Measurements from ENCODE around the gene KIAA1958. TPM values are rescaled to one million over a fixed set of nuclear protein-coding genes. Genes with fewer than 3 reads are reported as not detected.

The KIAA1958 gene
- total RNA-seq: 26.9 to 28.3 TPM (median 26.9 TPM) in 3 replicates

GRCh38 chr9:112486221-112487007 is at the start of gene KIAA1958:
TSS of gene KIAA1958 (plus strand) at chr9:112486827. CDS start at chr9:112574081, 87,254 bp downstream.
- TF ChIP-seq CTCF (IDR thresholded peaks at IDR 0.05; ENCODE audit: unreplicated experiment): no peak
- Mint-ChIP-seq H3K36me3 (no peaks in the 10 kb centered on the region), H3K4me3 (peak within 1 kb of the TSS; percentile 97), H3K27ac (peak within 1 kb of the TSS; percentile 97), H3K27me3 (ENCODE audit: low read depth) (no peaks in the 10 kb centered on the region), H3K9me3 (no peaks in the 10 kb centered on the region), H3K4me1 (peaks cover 39% of the 10 kb centered on the region)
- DNase-seq (ENCODE audit: low spot score in 2 of 2, unreplicated experiment in 2 of 2): peak; percentile 64 to 71

GRCh38 chr9:112437406-112437805 is 49.2 kb upstream of the KIAA1958 start:
- Mint-ChIP-seq H3K4me1 (peaks cover 7% of the 10 kb centered on the region), H3K27me3 (ENCODE audit: low read depth) (no peaks in the 10 kb centered on the region), H3K36me3 (peaks cover 15% of the 10 kb centered on the region), H3K9me3 (no peaks in the 10 kb centered on the region), H3K4me3 (no peak overlapping the region), H3K27ac (no peak overlapping the region)
- no peak for TF ChIP-seq CTCF (IDR thresholded peaks at IDR 0.05; ENCODE audit: unreplicated experiment)
- no peak for DNase-seq (ENCODE audit: low spot score in 2 of 2, unreplicated experiment in 2 of 2)

GRCh38 chr9:112439171-112439570 is 47.5 kb upstream of the KIAA1958 start:
- Mint-ChIP-seq H3K4me3 (no peak overlapping the region), H3K27ac (no peak overlapping the region), H3K27me3 (ENCODE audit: low read depth) (no peaks in the 10 kb centered on the region), H3K4me1 (no peaks in the 10 kb centered on the region), H3K9me3 (no peaks in the 10 kb centered on the region), H3K36me3 (peaks cover 12% of the 10 kb centered on the region)
- no peak for DNase-seq (ENCODE audit: low spot score in 2 of 2, unreplicated experiment in 2 of 2)
- no peak for TF ChIP-seq CTCF (IDR thresholded peaks at IDR 0.05; ENCODE audit: unreplicated experiment)

- Mint-ChIP-seq H3K9me3 (no peaks in the 10 kb centered on the region), H3K27me3 (ENCODE audit: low read depth) (no peaks in the 10 kb centered on the region), H3K4me1 (no peaks in the 10 kb centered on the region), H3K27ac (no peak overlapping the region), H3K4me3 (no peak overlapping the region), H3K36me3 (peaks cover 12% of the 10 kb centered on the region)
- DNase-seq (ENCODE audit: low spot score in 2 of 2, unreplicated experiment in 2 of 2): no peak
- TF ChIP-seq CTCF (IDR thresholded peaks at IDR 0.05; ENCODE audit: unreplicated experiment): no peak
These were observed 46.8 kb upstream of the KIAA1958 start for GRCh38 chr9:112439825-112440224.

- no peak for DNase-seq (ENCODE audit: low spot score in 2 of 2, unreplicated experiment in 2 of 2)
- TF ChIP-seq CTCF (IDR thresholded peaks at IDR 0.05; ENCODE audit: unreplicated experiment): no peak
These were observed 43.4 kb upstream of the KIAA1958 start for GRCh38 chr9:112443200-112443599.

More at GRCh38 chr9:112443200-112443599, 43.4 kb upstream of the KIAA1958 start:
- Mint-ChIP-seq H3K27ac (no peak overlapping the region), H3K4me3 (no peak overlapping the region), H3K36me3 (peaks cover 12% of the 10 kb centered on the region), H3K27me3 (ENCODE audit: low read depth) (no peaks in the 10 kb centered on the region), H3K9me3 (no peaks in the 10 kb centered on the region), H3K4me1 (peaks cover 21% of the 10 kb centered on the region)

All from mesothelial cell of epicardium (in vitro differentiated cells).